Hepatocyte (in vitro differentiated cells): ENCODE data around the gene ELMOD3. TPM values are rescaled to one million over a fixed set of nuclear protein-coding genes. Genes with fewer than 3 reads are reported as not detected.
A peak's percentile ranks its signal among the peaks of the same experiment; 100 is the strongest.

Experiments used
- DNase-seq: peaks from one replicate; pipeline ENCODE4 v3.0.0-alpha.2; 2016; ENCODE audit warnings: low spot score
- H2AFZ ChIP-seq: fragments of 200-600 bp; sonication (generic); 2 replicates; pipeline ENCODE4 v1.6.0; 2016; ENCODE audit warnings: antibody characterized with exemption, mild to moderate bottlenecking
- H3K27ac ChIP-seq: fragments of 200-600 bp; sonication (generic); 2 replicates; pipeline ENCODE4 v1.5.1; 2016; ENCODE audit warnings: mild to moderate bottlenecking
- H3K27me3 ChIP-seq: fragments of 200-600 bp; sonication (generic); 2 replicates; pipeline ENCODE4 v1.6.1; 2016
- H3K36me3 ChIP-seq: fragments of 200-600 bp; sonication (generic); replicated peaks from 2 replicates; pipeline ENCODE4 v1.5.1; 2016; ENCODE audit warnings: low read depth; ENCODE audit not compliant: insufficient read depth
- H3K4me1 ChIP-seq: fragments of 200-600 bp; sonication (generic); 2 replicates; pipeline ENCODE4 v1.5.1; 2016; ENCODE audit warnings: mild to moderate bottlenecking, moderate library complexity; ENCODE audit not compliant: insufficient read depth
- H3K4me2 ChIP-seq: fragments of 200-600 bp; sonication (generic); 2 replicates; pipeline ENCODE4 v1.6.0; 2016
- H3K4me3 ChIP-seq: fragments of 200-600 bp; sonication (generic); 2 replicates; pipeline ENCODE4 v1.5.1; 2016; ENCODE audit warnings: mild to moderate bottlenecking
- H3K79me2 ChIP-seq: fragments of 200-600 bp; sonication (generic); 2 replicates; pipeline ENCODE4 v1.6.0; 2017; ENCODE audit warnings: mild to moderate bottlenecking
- H3K9me2 ChIP-seq: fragments of 200-600 bp; sonication (generic); replicated peaks from 2 replicates; pipeline ENCODE4 v1.6.0; 2017; ENCODE audit warnings: mild to moderate bottlenecking; ENCODE audit not compliant: insufficient read depth
- H3K9me3 ChIP-seq: fragments of 200-600 bp; sonication (generic); 2 replicates; pipeline ENCODE4 v1.5.1; 2016; ENCODE audit warnings: low read depth, mild to moderate bottlenecking
- H4K20me1 ChIP-seq: fragments of 200-600 bp; sonication (generic); 2 replicates; pipeline ENCODE4 v1.6.0; 2016; ENCODE audit warnings: mild to moderate bottlenecking; ENCODE audit not compliant: insufficient read depth, poor library complexity, severe bottlenecking
- EZH2 ChIP-seq: fragments of 200-600 bp; sonication (generic); IDR thresholded peaks from 2 replicates; pipeline ENCODE4 v1.6.1; 2016; ENCODE audit warnings: antibody characterized with exemption, mild to moderate bottlenecking, borderline replicate concordance
- EZH2phosphoT487 ChIP-seq: fragments of 200-600 bp; sonication (generic); IDR thresholded peaks from one replicate; pipeline ENCODE4 v1.6.1; 2018; ENCODE audit warnings: antibody characterized with exemption, mild to moderate bottlenecking, low read depth, moderate library complexity; ENCODE audit not compliant: unreplicated experiment, severe bottlenecking
- WGBS: methylation state at CpG from one replicate; pipeline ENCODE4 v1.1.6; 2016; ENCODE audit warnings: low lambda C conversion rate; ENCODE audit errors: missing lambda C conversion rate; 5-methylcytosine and 5-hydroxymethylcytosine counted together
- polyA plus RNA-seq: library from polyadenylated mRNA; unstranded; fragments of >200 nt; fragmentation: Nextera tagmentation; extraction: Ambion mirVana; gene quantifications from 2 replicates; pipeline ENCODE4 v1.2.1, GENCODE V29; 2016
- total RNA-seq: library from RNA; depleted of rRNA; stranded (reverse); fragments of >200 nt; gene quantifications from 2 replicates; pipeline ENCODE4 v1.2.3, GENCODE V29; 2014
- TF ChIP-seq, protein P1 (sequence below): fragments of 200-600 bp; sonication (generic); IDR thresholded peaks from 2 replicates; pipeline ENCODE4 v1.5.1; 2016; ENCODE audit warnings: antibody characterized with exemption, mild to moderate bottlenecking; ENCODE audit not compliant: poor library complexity

Gene ELMOD3
- total and polyA plus RNA-seq, 2 experiments from 2014 or later = 18.1 to 25.1 TPM

GRCh38 chr2:85434696-85435095 lies 80.1 kb downstream of the ELMOD3 start:
- WGBS = 62% methylated on average over 2 of the region's 8 CpGs
- Histone ChIP-seq H3K4me2 (no peak overlapping the region), H3K9me2 (no peaks in the 10 kb centered on the region), H3K4me1 (peaks cover 52% of the 10 kb centered on the region), H3K4me3 (no peak overlapping the region), H4K20me1 (no peaks in the 10 kb centered on the region), H3K27me3 (no peaks in the 10 kb centered on the region), H3K9me3 (no peaks in the 10 kb centered on the region), H3K27ac (peak overlapping the region; percentile 85), H2AFZ (no peak overlapping the region), H3K36me3 (no peaks in the 10 kb centered on the region), H3K79me2 (no peaks in the 10 kb centered on the region)
- DNase-seq = no peak
- TF ChIP-seq EZH2 (no peak), EZH2phosphoT487 (no peak)

DNA sequence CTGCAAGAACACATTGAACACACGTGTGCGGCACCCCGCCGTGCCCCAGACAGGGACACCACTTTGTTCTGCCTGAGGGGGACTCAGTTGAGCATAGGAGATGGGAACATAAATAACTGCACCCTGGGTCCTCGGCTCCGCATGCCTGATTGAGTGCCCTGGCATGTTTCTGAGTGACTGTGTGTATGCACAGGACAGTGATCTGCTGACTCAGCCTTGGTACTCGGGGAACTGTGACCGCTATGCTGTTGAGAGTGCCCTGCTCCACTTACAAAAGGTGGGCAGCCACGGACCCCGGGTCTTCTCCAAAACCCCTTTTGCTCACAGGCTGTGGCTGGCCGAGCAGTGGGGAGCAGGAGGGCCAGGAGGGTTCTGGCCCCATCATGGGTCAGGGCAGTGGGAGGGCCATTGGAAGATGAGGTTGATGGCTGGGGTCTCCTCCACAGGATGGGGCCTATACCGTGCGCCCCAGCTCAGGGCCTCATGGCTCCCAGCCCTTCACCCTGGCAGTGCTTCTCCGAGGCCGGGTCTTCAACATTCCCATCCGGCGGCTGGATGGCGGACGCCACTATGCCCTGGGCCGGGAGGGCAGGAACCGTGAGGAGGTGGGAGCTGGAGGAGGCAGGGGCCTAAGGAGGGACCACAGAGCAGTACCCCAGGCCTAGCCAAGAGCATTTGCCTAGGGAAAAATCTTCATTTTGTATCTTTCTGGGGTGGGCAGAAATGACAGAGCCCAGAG lies 80.8 kb downstream of the ELMOD3 start:
- no peak overlapping the region for H3K4me3 ChIP-seq
- no peaks in the 10 kb centered on the region for H3K27me3 ChIP-seq
- H2AFZ ChIP-seq = no peak overlapping the region
- TF ChIP-seq, protein P1, sequence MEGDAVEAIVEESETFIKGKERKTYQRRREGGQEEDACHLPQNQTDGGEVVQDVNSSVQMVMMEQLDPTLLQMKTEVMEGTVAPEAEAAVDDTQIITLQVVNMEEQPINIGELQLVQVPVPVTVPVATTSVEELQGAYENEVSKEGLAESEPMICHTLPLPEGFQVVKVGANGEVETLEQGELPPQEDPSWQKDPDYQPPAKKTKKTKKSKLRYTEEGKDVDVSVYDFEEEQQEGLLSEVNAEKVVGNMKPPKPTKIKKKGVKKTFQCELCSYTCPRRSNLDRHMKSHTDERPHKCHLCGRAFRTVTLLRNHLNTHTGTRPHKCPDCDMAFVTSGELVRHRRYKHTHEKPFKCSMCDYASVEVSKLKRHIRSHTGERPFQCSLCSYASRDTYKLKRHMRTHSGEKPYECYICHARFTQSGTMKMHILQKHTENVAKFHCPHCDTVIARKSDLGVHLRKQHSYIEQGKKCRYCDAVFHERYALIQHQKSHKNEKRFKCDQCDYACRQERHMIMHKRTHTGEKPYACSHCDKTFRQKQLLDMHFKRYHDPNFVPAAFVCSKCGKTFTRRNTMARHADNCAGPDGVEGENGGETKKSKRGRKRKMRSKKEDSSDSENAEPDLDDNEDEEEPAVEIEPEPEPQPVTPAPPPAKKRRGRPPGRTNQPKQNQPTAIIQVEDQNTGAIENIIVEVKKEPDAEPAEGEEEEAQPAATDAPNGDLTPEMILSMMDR = no peak
- TF ChIP-seq EZH2 (no peak), EZH2phosphoT487 (no peak)
- peaks cover 46% of the 10 kb centered on the region for H3K4me1 ChIP-seq
- H3K9me2 ChIP-seq = no peaks in the 10 kb centered on the region
- H3K9me3 ChIP-seq = no peaks in the 10 kb centered on the region
- H3K4me2 ChIP-seq = no peak overlapping the region
- H4K20me1 ChIP-seq = no peaks in the 10 kb centered on the region
- no peak overlapping the region for H3K27ac ChIP-seq
- H3K79me2 ChIP-seq = no peaks in the 10 kb centered on the region
- no peaks in the 10 kb centered on the region for H3K36me3 ChIP-seq
- 94% methylated on average over 21 of the region's 21 CpGs for WGBS
- no peak for DNase-seq

DNA sequence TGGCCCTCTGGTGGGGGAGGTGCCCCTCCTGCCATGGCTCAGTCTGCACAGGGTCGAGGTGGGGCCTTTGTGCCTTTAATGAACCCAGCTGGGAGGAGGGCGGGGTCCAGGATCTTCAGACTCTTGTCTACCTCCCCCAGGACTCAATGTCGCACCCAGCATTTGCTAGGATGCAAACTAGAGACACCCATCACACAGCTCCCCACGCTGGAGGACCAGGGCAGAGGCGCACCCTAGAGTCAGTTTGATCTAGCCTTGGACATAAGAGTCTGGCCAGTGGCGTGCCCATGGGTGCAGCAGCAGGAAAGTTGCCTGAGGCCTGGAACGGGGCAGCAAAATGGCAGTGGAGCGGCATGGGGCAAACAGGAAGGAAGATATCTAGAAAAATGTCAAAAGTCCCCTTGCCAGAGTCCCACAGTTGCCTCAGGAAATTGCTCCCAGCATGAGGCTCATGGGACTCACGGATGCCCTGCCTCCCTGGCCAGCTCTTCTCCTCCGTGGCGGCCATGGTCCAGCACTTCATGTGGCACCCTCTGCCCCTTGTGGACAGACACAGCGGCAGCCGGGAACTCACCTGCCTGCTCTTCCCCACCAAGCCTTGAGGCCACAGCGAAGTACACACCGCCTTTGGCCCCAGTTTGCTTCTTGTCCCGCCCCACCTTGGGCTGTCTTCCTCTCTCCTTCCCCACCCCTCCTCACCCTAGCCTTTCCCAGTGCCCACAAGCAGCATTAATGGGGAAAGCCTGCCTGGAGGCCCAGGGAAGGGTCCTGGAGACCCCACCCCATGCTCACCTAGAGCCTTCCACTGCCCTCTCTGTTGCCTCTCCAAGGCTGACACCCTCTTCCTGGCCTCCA lies 81.6 kb downstream of the ELMOD3 start:
- TF ChIP-seq, protein P1 = no peak
- TF ChIP-seq EZH2 = no peak
- TF ChIP-seq EZH2phosphoT487 = no peak
- H3K36me3 ChIP-seq = no peaks in the 10 kb centered on the region
- peaks cover 41% of the 10 kb centered on the region for H3K4me1 ChIP-seq
- H4K20me1 ChIP-seq = no peaks in the 10 kb centered on the region
- no peak overlapping the region for H2AFZ ChIP-seq
- no peaks in the 10 kb centered on the region for H3K9me3 ChIP-seq
- H3K79me2 ChIP-seq = no peaks in the 10 kb centered on the region
- DNase-seq = no peak
- no peaks in the 10 kb centered on the region for H3K27me3 ChIP-seq
- H3K4me3 ChIP-seq = no peak overlapping the region
- 97% methylated on average over 10 of the region's 16 CpGs for WGBS
- no peaks in the 10 kb centered on the region for H3K9me2 ChIP-seq
- H3K27ac ChIP-seq = peak overlapping the region; percentile 99
- H3K4me2 ChIP-seq = no peak overlapping the region
